GM23248 (cell line): ENCODE results near the gene SGTB.

Experiments
- EZH2 ChIP-seq: fragments of 200-600 bp; sonication (generic); IDR thresholded peaks from 2 replicates; pipeline ENCODE4 v1.6.1; 2018; ENCODE audit warnings: antibody characterized with exemption, mild to moderate bottlenecking; ENCODE audit not compliant: insufficient read depth, poor library complexity, severe bottlenecking
- EZH2phosphoT487 ChIP-seq: fragments of 200-600 bp; sonication (generic); IDR thresholded peaks from 2 replicates; pipeline ENCODE4 v1.6.1; 2018; ENCODE audit warnings: antibody characterized with exemption, moderate library complexity, mild to moderate bottlenecking, low read depth; ENCODE audit not compliant: insufficient read depth

DNA sequence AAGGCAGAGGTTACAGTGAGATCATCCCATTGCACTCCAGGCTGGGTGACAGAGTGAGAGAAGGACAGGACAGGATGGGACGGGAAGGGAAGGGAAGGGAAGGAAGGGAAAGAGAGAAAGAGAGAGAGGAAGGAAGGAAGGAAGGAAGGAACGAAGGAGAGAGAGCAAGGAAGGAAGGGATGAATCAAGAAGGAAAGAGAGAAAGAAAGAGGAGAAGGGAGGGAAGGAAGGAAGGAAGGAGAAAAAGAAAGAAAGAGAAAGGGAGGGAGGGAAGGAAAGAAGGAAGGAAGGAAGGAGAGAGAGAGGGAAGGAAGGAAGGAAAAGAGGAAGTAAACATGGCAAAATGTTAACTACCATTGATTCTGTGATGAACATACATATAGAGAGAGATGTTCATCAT lies 28.8 kb downstream of the SGTB start:
- TF ChIP-seq EZH2 (no peak), EZH2phosphoT487 (no peak)
